ENCODE measurements around the gene KDM4B. TPM values are rescaled to one million over a fixed set of nuclear protein-coding genes. Genes with fewer than 3 reads are reported as not detected.

The KDM4B gene
- total and polyA plus RNA-seq, 2 of the 8 experiments (the other 6 are each of a cell fraction or from before 2014, with no cell fraction given) = 12.0 to 31.9 TPM

DNA sequence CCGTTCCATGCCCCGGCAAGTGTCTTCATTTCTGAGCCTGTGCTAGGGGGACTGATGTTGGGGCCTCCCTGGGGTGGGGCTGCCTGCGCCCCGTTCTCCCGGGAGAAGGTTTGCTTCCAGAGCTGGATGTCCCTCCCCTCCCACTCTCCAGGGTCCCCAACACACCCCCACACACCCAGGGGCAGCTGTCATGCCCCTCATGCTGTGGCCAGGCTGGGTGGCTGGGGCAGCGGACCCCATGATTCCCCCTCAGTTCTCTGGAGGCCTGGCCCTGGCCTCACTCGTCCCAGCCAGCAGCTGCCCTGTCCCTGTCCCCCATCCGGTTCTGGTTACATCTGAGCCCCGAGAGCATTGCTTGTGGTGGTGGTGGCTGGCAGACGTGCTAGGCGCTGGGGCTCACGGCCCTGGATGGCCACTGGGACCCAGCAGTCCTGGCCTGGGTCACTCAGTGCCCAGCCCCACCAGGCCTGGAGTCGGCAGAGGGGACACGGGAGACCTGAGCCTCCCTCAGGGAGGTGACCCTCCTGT lies 184.8 kb downstream of the KDM4B start:
- no peak overlapping the region for H4K5ac ChIP-seq (ENCODE audit: insufficient read length, low read depth, low read length)
- no peak overlapping the region for H2BK12ac ChIP-seq (ENCODE audit: low read depth, low read length)
- H2BK5ac ChIP-seq (ENCODE audit: low read depth, low read length) = no peak overlapping the region
- H4K8ac ChIP-seq (ENCODE audit: extremely low read depth, insufficient read depth, low read length) = no peak overlapping the region
- no peak overlapping the region for H2BK20ac ChIP-seq (ENCODE audit: low read length)
- no peak overlapping the region for H2BK120ac ChIP-seq (replicated peaks; ENCODE audit: low read depth, low read length)
- H2BK15ac ChIP-seq (ENCODE audit: low read length) = no peak overlapping the region
- H3K27ac ChIP-seq (ENCODE audit: low read depth, low read length) = no peak overlapping the region
- CTCF ChIA-PET (ENCODE audit: partially characterized antibody) = interaction anchor here (0.6 to 4.9 kb wide), 24 partner anchors 8 to 166 kb away, joined by 3 to 25 read pairs (median 4); no protein-coding TSS in a partner anchor
- DNase-seq (ENCODE audit: low read depth in 1 of 2, low spot score in 2 of 2) (no peak), FAIRE-seq (no peak)
- no peaks in the 10 kb centered on the region for H3K23me2 ChIP-seq (ENCODE audit: low read depth, low read length)
- no peak overlapping the region for H3K18ac ChIP-seq (ENCODE audit: extremely low read depth, low read length)
- no peaks in the 10 kb centered on the region for H3K79me1 ChIP-seq (ENCODE audit: low read depth, low read length)
- no peak overlapping the region for H2AFZ ChIP-seq (ENCODE audit: low read length)
- no peaks in the 10 kb centered on the region for H3K79me2 ChIP-seq (ENCODE audit: control insufficient read depth in 1 of 2, insufficient read depth in 2 of 2, low read length in 2 of 2)
- TF ChIP-seq ZNF274 (IDR thresholded peaks at IDR 0.05; ENCODE audit: borderline replicate concordance, extremely low read depth, low read length) = no peak
- TF ChIP-seq FOSL1 (IDR thresholded peaks at IDR 0.05; ENCODE audit: insufficient read depth, low read depth, low read length) = no peak
- TF ChIP-seq CEBPB (IDR thresholded peaks at IDR 0.05; ENCODE audit: low read depth, low read length) = no peak
- no peak for TF ChIP-seq SP4 (IDR thresholded peaks at IDR 0.05; ENCODE audit: low read length)
- TF ChIP-seq SUZ12 (IDR thresholded peaks at IDR 0.05; ENCODE audit: low read length) = no peak
- no peak for TF ChIP-seq HDAC2 (IDR thresholded peaks at IDR 0.05; ENCODE audit: borderline replicate concordance in 1 of 2, low read depth in 2 of 2, low read length in 2 of 2)
- no peak for TF ChIP-seq TEAD4 (IDR thresholded peaks at IDR 0.05; ENCODE audit: low read depth, low read length)
- no peak for TF ChIP-seq TAF1 (IDR thresholded peaks at IDR 0.05; ENCODE audit: low read depth, low read length)
- no peak for TF ChIP-seq RBBP5 (IDR thresholded peaks at IDR 0.05; ENCODE audit: borderline replicate concordance, low read depth, low read length)
- no peak for TF ChIP-seq POLR2A (IDR thresholded peaks at IDR 0.05; ENCODE audit: control extremely low read depth in 1 of 2, low read depth in 2 of 2, low read length in 2 of 2)
- TF ChIP-seq, protein P1, sequence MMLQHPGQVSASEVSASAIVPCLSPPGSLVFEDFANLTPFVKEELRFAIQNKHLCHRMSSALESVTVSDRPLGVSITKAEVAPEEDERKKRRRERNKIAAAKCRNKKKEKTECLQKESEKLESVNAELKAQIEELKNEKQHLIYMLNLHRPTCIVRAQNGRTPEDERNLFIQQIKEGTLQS (IDR thresholded peaks at IDR 0.05; ENCODE audit: insufficient read depth, low read depth, low read length) = no peak
- H3K4ac ChIP-seq (replicated peaks; ENCODE audit: insufficient read length, low read depth, low read length) = no peak overlapping the region
- H3K56ac ChIP-seq (replicated peaks; ENCODE audit: insufficient read length, low read depth, low read length) = no peak overlapping the region
- H4K91ac ChIP-seq (replicated peaks; ENCODE audit: insufficient read length, low read length) = no peak overlapping the region
- H3K4me1 ChIP-seq (replicated peaks in 1 of 4; ENCODE audit: control insufficient read depth in 3 of 4, insufficient read depth in 4 of 4, low read length in 3 of 4) = peaks cover 0 to 24% (median 15%) of the 10 kb centered on the region in 4 experiments; a peak in 6 of 7 replicates
- no peaks in the 10 kb centered on the region for H4K20me1 ChIP-seq (replicated peaks in 1 of 2; ENCODE audit: control insufficient read depth in 1 of 2, insufficient read depth in 2 of 2, low read length in 2 of 2)
- no peak overlapping the region for H3K4me3 ChIP-seq (ENCODE audit: extremely low read depth in 1 of 4, insufficient read depth in 2 of 4, low read depth in 3 of 4, low read length in 4 of 4)
- POLR2A ChIA-PET (ENCODE audit: partially characterized antibody) = interaction anchor here (0.8 kb wide), 1 partner anchor 39 kb away, joined by 3 read pairs; no protein-coding TSS in a partner anchor
- no peaks in the 10 kb centered on the region for H3K27me3 ChIP-seq (replicated peaks in 1 of 4; ENCODE audit: control insufficient read depth in 3 of 4, extremely low read depth in 1 of 4, insufficient read depth in 3 of 4, low read length in 3 of 4)
- peaks cover 0 to 7% of the 10 kb centered on the region in 2 experiments; a peak in 1 of 4 replicates for H3K9me3 ChIP-seq (ENCODE audit: insufficient read depth in 2 of 2, low read depth in 1 of 2, low read length in 1 of 2)
- H3K23ac ChIP-seq (ENCODE audit: insufficient read length) = no peak overlapping the region
- no peak overlapping the region for H3K4me2 ChIP-seq (ENCODE audit: insufficient read depth in 1 of 2, low read depth in 2 of 2, low read length in 2 of 2)
- H3K9ac ChIP-seq (replicated peaks in 1 of 4; ENCODE audit: extremely low read depth in 1 of 4, low read depth in 3 of 4, low read length in 3 of 4) = no peak overlapping the region
- no peak overlapping the region for H2AK5ac ChIP-seq (ENCODE audit: low read depth, low read length)
- H3K14ac ChIP-seq (ENCODE audit: insufficient read length) = no peak overlapping the region
- 94% methylated on average over 10 of the region's 14 CpGs; no CpG with 5 or more reads in 1 of the 2 experiments for WGBS, 2 experiments (ENCODE audit: extremely low coverage in 1 of 2, insufficient coverage in 1 of 2, insufficient read length in 1 of 2, insufficient replicate concordance in 2 of 2, low coverage in 1 of 2, low lambda C conversion rate in 2 of 2, missing lambda C conversion rate in 1 of 2)
- peaks cover 0 to 2% (median 0%) of the 10 kb centered on the region in 4 experiments; a peak in 1 of 8 replicates for H3K36me3 ChIP-seq (ENCODE audit: control insufficient read depth in 2 of 4, insufficient read depth in 4 of 4, low read length in 3 of 4)
